CD14-positive monocyte (primary cell): Measurements from ENCODE around the gene LYRM2. TPM values are rescaled to one million over a fixed set of nuclear protein-coding genes. Genes with fewer than 3 reads are reported as not detected.

Source experiments
- DNase-seq, 3 donors: peaks; one replicate each; pipeline ENCODE4 v3.0.0-alpha.2; 2011 to 2022
- H2AFZ ChIP-seq: 2 replicates; pipeline ENCODE4 v1.6.0; 2012; ENCODE audit warnings: mild to moderate bottlenecking, low read depth, low read length, inconsistent platforms; ENCODE audit not compliant: insufficient read depth, poor library complexity, severe bottlenecking
- H3K27ac ChIP-seq, 2 donors: 1 replicate in 1 of 2; 2 replicates in 1 of 2; pipeline ENCODE4 v1.5.1; 2012 to 2013; ENCODE audit warnings: low read length in 2 of 2, control low read depth in 1 of 2, inconsistent platforms in 1 of 2, low read depth in 1 of 2, mild to moderate bottlenecking in 1 of 2
- H3K27me3 ChIP-seq, 2 donors: one replicate each; pipeline versions ENCODE4 v1.6.0 to v1.6.1; 2011 to 2013; ENCODE audit warnings: low read length in 2 of 2; ENCODE audit not compliant: control insufficient read depth in 2 of 2, insufficient read depth in 2 of 2
- H3K36me3 ChIP-seq, 2 donors: replicated peaks in 1 of 2; 1 replicate in 1 of 2; 2 replicates in 1 of 2; pipeline versions ENCODE4 v1.5.1 to v1.6.1; 2012 to 2013; ENCODE audit warnings: low read length in 2 of 2, control low read depth in 1 of 2, inconsistent platforms in 1 of 2, mild to moderate bottlenecking in 1 of 2; ENCODE audit not compliant: insufficient read depth in 2 of 2, control insufficient read depth in 1 of 2
- H3K4me1 ChIP-seq, 2 donors: 1 replicate in 1 of 2; 2 replicates in 1 of 2; pipeline versions ENCODE4 v1.5.1 to v1.6.1; 2012 to 2013; ENCODE audit warnings: low read length in 2 of 2, control low read depth in 1 of 2, inconsistent platforms in 1 of 2, mild to moderate bottlenecking in 1 of 2, moderate library complexity in 1 of 2; ENCODE audit not compliant: insufficient read depth in 2 of 2, control insufficient read depth in 1 of 2
- H3K4me2 ChIP-seq: replicated peaks from 2 replicates; pipeline ENCODE3; 2012; ENCODE audit warnings: low read length, moderate library complexity, mild to moderate bottlenecking; ENCODE audit not compliant: poor library complexity, severe bottlenecking; ENCODE audit errors: extremely low read depth
- H3K4me3 ChIP-seq, 3 experiments: fragments of 200-600 bp in 1 of 3; sonication (generic) in 1 of 3; replicated peaks in 1 of 3; 1 replicate in 2 of 3; 2 replicates in 1 of 3; pipeline ENCODE4 v1.5.1; 2011 to 2013; ENCODE audit warnings: low read length in 3 of 3, mild to moderate bottlenecking in 3 of 3, control low read depth in 2 of 3, low read depth in 2 of 3, inconsistent platforms in 1 of 3, moderate library complexity in 1 of 3
- H3K79me2 ChIP-seq: 2 replicates; pipeline ENCODE4 v1.6.0; 2012; ENCODE audit warnings: mild to moderate bottlenecking, control low read depth, inconsistent platforms, low read length, moderate library complexity; ENCODE audit not compliant: insufficient read depth
- H3K9ac ChIP-seq: 2 replicates; pipeline ENCODE4 v1.6.0; 2017; ENCODE audit warnings: low read length, mild to moderate bottlenecking; ENCODE audit not compliant: insufficient read depth, poor library complexity, severe bottlenecking
- H3K9me3 ChIP-seq, 2 donors: replicated peaks in 1 of 2; 1 replicate in 1 of 2; 2 replicates in 1 of 2; pipeline versions ENCODE4 v1.5.1 to v1.6.1; 2012 to 2013; ENCODE audit warnings: low read length in 2 of 2, control low read depth in 1 of 2; ENCODE audit not compliant: control insufficient read depth in 1 of 2, insufficient read depth in 1 of 2
- H4K20me1 ChIP-seq: 2 replicates; pipeline ENCODE4 v1.6.0; 2012; ENCODE audit warnings: mild to moderate bottlenecking, low read length, control low read depth, moderate library complexity; ENCODE audit not compliant: insufficient read depth
- H3K27ac Mint-ChIP-seq, 7 donors: one replicate each; pipeline ENCODE4 v1.8.0; 2020; ENCODE audit warnings: mild to moderate bottlenecking in 7 of 7, mixed read lengths in 7 of 7, moderate library complexity in 6 of 7, inconsistent platforms in 2 of 7
- H3K27me3 Mint-ChIP-seq, 3 donors: one replicate each; pipeline ENCODE4 v1.8.0; 2021 to 2022; ENCODE audit warnings: low read depth in 3 of 3, mild to moderate bottlenecking in 3 of 3, mixed read lengths in 3 of 3, moderate library complexity in 3 of 3, inconsistent platforms in 1 of 3
- H3K36me3 Mint-ChIP-seq, 2 donors: one replicate each; pipeline ENCODE4 v1.8.0; 2020; ENCODE audit warnings: mixed read lengths in 2 of 2, inconsistent platforms in 1 of 2, mild to moderate bottlenecking in 1 of 2
- H3K4me1 Mint-ChIP-seq: one replicate; pipeline ENCODE4 v1.8.0; 2020; ENCODE audit warnings: mild to moderate bottlenecking, mixed read lengths
- H3K4me3 Mint-ChIP-seq, 2 donors: one replicate each; pipeline ENCODE4 v1.8.0; 2020; ENCODE audit warnings: mild to moderate bottlenecking in 2 of 2, mixed read lengths in 2 of 2, moderate library complexity in 1 of 2
- H3K9me3 Mint-ChIP-seq, 7 donors: one replicate each; pipeline ENCODE4 v1.8.0; 2020 to 2022; ENCODE audit warnings: mixed read lengths in 7 of 7, mild to moderate bottlenecking in 6 of 7, moderate library complexity in 6 of 7, inconsistent platforms in 2 of 7
- WGBS: methylation state at CpG from one replicate; pipeline ENCODE4 v1.1.5; 2013; ENCODE audit warnings: missing lambda C conversion rate; ENCODE audit not compliant: insufficient coverage; 5-methylcytosine and 5-hydroxymethylcytosine counted together
- intact Hi-C, 2 donors: fragments of 100-400 bp; cut with micrococcal nuclease; formaldehyde crosslinking; loops; one replicate each; pipeline versions ENCODE4 v1.15.0 to v1.15.1; 2023
- polyA plus RNA-seq, 3 donors: library from polyadenylated mRNA; depleted of rRNA in 1 of 3; unstranded in 2 of 3; stranded (reverse) in 1 of 3; fragments of 300-500 nt in 2 of 3; fragments of >200 nt in 1 of 3; fragmentation: Illumina TruSeq in 2 of 3; gene quantifications; 1 replicate in 2 of 3; 2 replicates in 1 of 3; pipeline ENCODE4 v1.2.3, GENCODE V29; 2012 to 2021
- TF ChIP-seq, protein P1 (sequence below): fragments of 200-600 bp; IDR thresholded peaks from one replicate; pipeline ENCODE4 v1.8.0; 2022; ENCODE audit warnings: antibody characterized with exemption, mild to moderate bottlenecking

The LYRM2 gene
- polyA plus RNA-seq, 3 donors = 13.2 to 64.0 (median 58.1) TPM

DNA sequence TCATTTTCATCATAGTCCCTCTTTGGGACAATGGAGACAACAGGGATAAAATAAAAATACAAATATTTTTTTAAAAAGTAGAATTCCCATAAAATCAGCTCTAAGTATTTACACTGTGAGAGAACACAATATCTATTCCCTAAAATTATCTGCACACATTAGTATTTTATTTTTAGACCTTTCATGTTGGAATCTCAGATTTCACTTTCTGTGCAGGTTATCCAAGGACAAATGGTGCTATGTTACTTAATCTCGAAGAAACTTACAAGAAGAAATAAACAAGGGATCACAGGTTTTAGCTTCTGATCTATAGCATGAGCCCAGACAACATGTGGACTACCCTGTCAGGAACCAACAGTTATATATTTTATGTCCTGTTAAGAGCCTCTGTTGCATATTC is 23.0 kb upstream of the LYRM2 start:
- H3K9me3 ChIP-seq = no peaks in the 10 kb centered on the region
- Mint-ChIP-seq H3K4me1 (no peaks in the 10 kb centered on the region), H3K27me3 (peaks cover 0 to 5% (median 0%) of the 10 kb centered on the region in 3 donors), H3K27ac (peak overlapping the region in 1 of 7 donors; percentile 68), H3K4me3 (no peak overlapping the region), H3K9me3 (no peaks in the 10 kb centered on the region), H3K36me3 (peaks cover 72 to 79% of the 10 kb centered on the region in 2 donors)
- TF ChIP-seq, protein P1, sequence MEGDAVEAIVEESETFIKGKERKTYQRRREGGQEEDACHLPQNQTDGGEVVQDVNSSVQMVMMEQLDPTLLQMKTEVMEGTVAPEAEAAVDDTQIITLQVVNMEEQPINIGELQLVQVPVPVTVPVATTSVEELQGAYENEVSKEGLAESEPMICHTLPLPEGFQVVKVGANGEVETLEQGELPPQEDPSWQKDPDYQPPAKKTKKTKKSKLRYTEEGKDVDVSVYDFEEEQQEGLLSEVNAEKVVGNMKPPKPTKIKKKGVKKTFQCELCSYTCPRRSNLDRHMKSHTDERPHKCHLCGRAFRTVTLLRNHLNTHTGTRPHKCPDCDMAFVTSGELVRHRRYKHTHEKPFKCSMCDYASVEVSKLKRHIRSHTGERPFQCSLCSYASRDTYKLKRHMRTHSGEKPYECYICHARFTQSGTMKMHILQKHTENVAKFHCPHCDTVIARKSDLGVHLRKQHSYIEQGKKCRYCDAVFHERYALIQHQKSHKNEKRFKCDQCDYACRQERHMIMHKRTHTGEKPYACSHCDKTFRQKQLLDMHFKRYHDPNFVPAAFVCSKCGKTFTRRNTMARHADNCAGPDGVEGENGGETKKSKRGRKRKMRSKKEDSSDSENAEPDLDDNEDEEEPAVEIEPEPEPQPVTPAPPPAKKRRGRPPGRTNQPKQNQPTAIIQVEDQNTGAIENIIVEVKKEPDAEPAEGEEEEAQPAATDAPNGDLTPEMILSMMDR = no peak
- no peaks in the 10 kb centered on the region for H3K79me2 ChIP-seq
- no peak overlapping the region for H2AFZ ChIP-seq
- no peaks in the 10 kb centered on the region for H3K27me3 ChIP-seq
- H3K4me1 ChIP-seq = no peaks in the 10 kb centered on the region
- intact Hi-C loops = no loop called here
- no peak overlapping the region for H3K27ac ChIP-seq
- H4K20me1 ChIP-seq = no peaks in the 10 kb centered on the region
- H3K9ac ChIP-seq = no peak overlapping the region
- no CpG with 5 or more reads among the region's 1 CpG for WGBS
- no peak for DNase-seq
- H3K36me3 ChIP-seq = peaks cover 58 to 88% of the 10 kb centered on the region in 2 donors
- no peak overlapping the region for H3K4me2 ChIP-seq
- H3K4me3 ChIP-seq = no peak overlapping the region

GRCh38 chr6:89660981-89661380 is 22.4 kb upstream of the LYRM2 start:
- Histone ChIP-seq H3K9ac (no peak overlapping the region), H3K4me1 (no peaks in the 10 kb centered on the region), H3K4me2 (no peak overlapping the region), H3K9me3 (no peaks in the 10 kb centered on the region), H3K36me3 (peaks cover 57 to 88% of the 10 kb centered on the region in 2 donors), H3K27ac (no peak overlapping the region), H3K79me2 (no peaks in the 10 kb centered on the region), H2AFZ (no peak overlapping the region), H4K20me1 (no peaks in the 10 kb centered on the region), H3K27me3 (no peaks in the 10 kb centered on the region), H3K4me3 (no peak overlapping the region)
- Mint-ChIP-seq H3K27me3 (peaks cover 0 to 5% (median 0%) of the 10 kb centered on the region in 3 donors), H3K36me3 (peaks cover 73 to 83% of the 10 kb centered on the region in 2 donors), H3K9me3 (no peaks in the 10 kb centered on the region), H3K4me3 (no peak overlapping the region), H3K27ac (no peak overlapping the region), H3K4me1 (no peaks in the 10 kb centered on the region)
- TF ChIP-seq, protein P1 = no peak
- no peak for DNase-seq
- intact Hi-C loops = no loop called here
- 93% methylated on average over 2 of the region's 4 CpGs for WGBS
